Spinal cord (tissue), 10 donors: Measurements from ENCODE around the gene MYBPH. TPM values are rescaled to one million over a fixed set of nuclear protein-coding genes. Genes with fewer than 3 reads are reported as not detected.

Source experiments
- DNase-seq, 6 donors: peaks; one replicate each; pipeline versions ENCODE4 v3.0.0 to v3.0.0-alpha.2; 2013 to 2015; ENCODE audit warnings: low spot score in 6 of 6, low read depth in 4 of 6
- H3K27ac ChIP-seq: one replicate; pipeline ENCODE4 v1.5.1; 2013; ENCODE audit warnings: low read depth, low read length, control low read depth
- H3K27me3 ChIP-seq: one replicate; pipeline ENCODE4 v1.6.1; 2013; ENCODE audit warnings: low read length; ENCODE audit not compliant: control insufficient read depth, insufficient read depth
- H3K36me3 ChIP-seq: one replicate; pipeline ENCODE4 v1.6.1; 2013; ENCODE audit warnings: low read length; ENCODE audit not compliant: control insufficient read depth, insufficient read depth
- H3K4me1 ChIP-seq: one replicate; pipeline ENCODE4 v1.6.1; 2013; ENCODE audit warnings: low read length; ENCODE audit not compliant: control insufficient read depth, insufficient read depth
- H3K4me3 ChIP-seq: one replicate; pipeline ENCODE4 v1.5.1; 2013; ENCODE audit warnings: low read depth, low read length, control low read depth
- H3K9me3 ChIP-seq: one replicate; pipeline ENCODE4 v1.6.1; 2013; ENCODE audit warnings: low read length; ENCODE audit not compliant: control insufficient read depth, insufficient read depth
- WGBS: methylation state at CpG from one replicate; pipeline ENCODE4 v1.1.5; 2013; ENCODE audit warnings: missing lambda C conversion rate; ENCODE audit not compliant: insufficient coverage; 5-methylcytosine and 5-hydroxymethylcytosine counted together
- polyA plus RNA-seq, 2 donors: library from polyadenylated mRNA; unstranded; fragments of 120-200 nt; gene quantifications; one replicate each; pipeline ENCODE4 v1.2.1, GENCODE V29; 2013; ENCODE audit not compliant: insufficient read length in 2 of 2
- total RNA-seq, 2 donors: library from RNA; depleted of rRNA in 1 of 2; stranded (reverse); fragments of 120-200 nt in 1 of 2; fragments of >200 nt in 1 of 2; gene quantifications; one replicate each; pipeline versions ENCODE4 v1.2.3 to v1.2.4, GENCODE V29; 2013 to 2014
- donor health status: healthy.

Gene MYBPH
- total and polyA plus RNA-seq, 4 donors, result 0.06 to 0.35 (median 0.24) TPM; not detected in 1

DNA sequence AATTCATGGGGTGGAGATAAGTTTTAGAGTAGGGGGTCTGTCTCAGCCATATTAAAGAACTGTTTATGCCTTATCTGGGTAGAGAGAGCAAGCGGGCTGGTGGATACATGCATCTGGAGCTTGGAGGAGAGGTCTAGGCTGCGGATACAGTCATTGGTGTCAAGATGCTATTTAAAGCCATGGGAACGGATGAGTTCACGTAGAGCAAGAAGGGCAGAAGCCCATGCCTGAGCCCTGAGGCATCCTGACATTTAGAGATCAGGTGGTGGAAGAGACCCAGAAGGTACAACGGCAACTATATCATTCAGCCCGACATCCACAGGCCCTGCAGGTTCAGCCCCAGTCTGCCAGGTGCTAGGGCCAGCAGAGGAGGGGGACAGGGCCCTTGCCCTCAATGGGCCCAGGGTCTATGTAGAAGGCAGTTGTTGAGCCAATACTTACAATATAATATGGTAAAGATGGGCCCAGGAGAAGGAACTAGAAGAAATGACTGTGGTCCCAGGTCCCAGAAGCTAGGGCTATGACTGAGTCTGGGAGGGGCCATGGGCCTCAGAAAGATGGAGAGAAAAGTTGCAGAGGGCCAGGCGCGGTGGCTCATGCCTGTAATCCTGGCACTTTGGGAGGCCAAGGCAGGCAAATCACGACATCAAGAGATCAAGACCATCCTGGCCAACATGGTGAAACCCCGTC is 26.0 kb upstream of the MYBPH start:
- no peaks in the 10 kb centered on the region for H3K36me3 ChIP-seq

DNA sequence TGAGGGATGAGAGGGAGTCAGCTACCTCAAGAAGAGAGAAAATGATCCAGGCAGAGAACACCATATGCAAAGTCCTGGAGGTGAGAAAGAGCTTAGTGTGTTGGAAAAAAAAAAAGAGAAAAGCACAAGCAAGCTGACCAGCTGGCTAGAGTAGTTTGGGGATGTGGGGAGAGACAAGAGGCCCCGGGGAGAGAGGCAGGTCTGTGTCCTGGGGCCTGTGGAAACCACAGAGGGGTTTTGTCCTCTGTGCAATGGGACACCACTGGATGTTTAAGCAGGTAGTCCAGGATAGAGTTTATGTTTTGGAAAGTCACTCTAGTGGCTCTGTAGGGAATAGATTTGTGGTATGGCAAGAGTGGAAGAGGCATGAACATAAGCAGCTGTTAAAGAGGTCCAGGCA is 25.3 kb upstream of the MYBPH start:
- no peaks in the 10 kb centered on the region for H3K9me3 ChIP-seq
- H3K36me3 ChIP-seq, result no peaks in the 10 kb centered on the region
- DNase-seq, result no peak
- 47% methylated on average over 1 of the region's 1 CpG for whole genome bisulfite sequencing
- H3K27ac ChIP-seq, result no peak overlapping the region
- H3K4me1 ChIP-seq, result peaks cover 19% of the 10 kb centered on the region
- H3K27me3 ChIP-seq, result no peaks in the 10 kb centered on the region
- H3K4me3 ChIP-seq, result no peak overlapping the region

More for the DNA sequence above, 26.0 kb upstream of the MYBPH start:
- H3K4me1 ChIP-seq, result peaks cover 26% of the 10 kb centered on the region
- WGBS, result 69% methylated on average over 10 of the region's 10 CpGs
- H3K27me3 ChIP-seq, result no peaks in the 10 kb centered on the region
- H3K4me3 ChIP-seq, result no peak overlapping the region
- no peaks in the 10 kb centered on the region for H3K9me3 ChIP-seq
- DNase-seq, result no peak
- H3K27ac ChIP-seq, result no peak overlapping the region

- H3K4me3 ChIP-seq, result no peak overlapping the region
- no peaks in the 10 kb centered on the region for H3K9me3 ChIP-seq
- peaks cover 18% of the 10 kb centered on the region for H3K4me1 ChIP-seq
- no peak overlapping the region for H3K27ac ChIP-seq
- H3K27me3 ChIP-seq, result no peaks in the 10 kb centered on the region
- no peaks in the 10 kb centered on the region for H3K36me3 ChIP-seq
- WGBS, result 56% methylated on average over 8 of the region's 8 CpGs
- DNase-seq, result peak in 1 of 6 donors; percentile 28
These were observed 24.4 kb upstream of the MYBPH start for GRCh38 chr1:203199816-203200571.

DNA sequence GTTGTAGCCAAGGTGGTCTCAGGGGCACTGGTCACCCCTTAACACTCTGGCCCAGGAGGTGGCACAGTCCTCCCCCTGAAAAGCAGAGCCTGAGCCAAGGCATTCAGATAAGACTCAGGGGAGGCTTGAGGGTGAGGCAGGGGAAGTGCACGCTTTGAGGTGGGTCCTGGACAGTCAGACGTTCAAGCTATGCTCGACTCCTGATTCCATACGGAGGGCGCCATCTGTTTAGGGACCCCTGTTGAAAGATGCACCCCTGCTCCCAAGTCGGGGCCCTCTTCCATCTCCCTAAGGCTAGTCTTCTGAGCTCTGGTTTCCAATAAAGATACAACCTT is 23.8 kb upstream of the MYBPH start:
- no peak for DNase-seq
- Histone ChIP-seq H3K27ac (no peak overlapping the region), H3K4me1 (peaks cover 18% of the 10 kb centered on the region), H3K36me3 (no peaks in the 10 kb centered on the region), H3K9me3 (no peaks in the 10 kb centered on the region), H3K4me3 (no peak overlapping the region), H3K27me3 (no peaks in the 10 kb centered on the region)
- WGBS, result 93% methylated on average over 5 of the region's 6 CpGs

DNA sequence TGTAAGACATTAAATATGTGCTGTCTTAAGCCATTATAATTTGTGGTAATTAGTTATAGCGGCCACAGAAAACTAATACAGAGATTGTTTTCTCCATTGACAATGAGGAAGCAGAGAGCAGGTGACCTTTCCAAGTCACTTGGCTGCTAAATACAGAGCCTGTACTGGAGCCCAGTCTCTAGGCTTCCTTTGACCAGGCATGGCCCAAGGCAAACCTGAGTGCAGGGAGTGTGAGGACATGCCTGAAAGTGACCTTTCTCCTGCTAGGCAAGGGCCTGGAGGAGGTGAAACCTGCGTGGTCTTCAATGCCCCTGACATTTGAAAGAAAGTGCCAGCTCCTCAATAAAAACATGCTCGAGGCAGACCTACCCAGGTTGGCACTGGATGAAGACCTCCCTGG is 23.4 kb upstream of the MYBPH start:
- no peaks in the 10 kb centered on the region for H3K9me3 ChIP-seq
- H3K4me3 ChIP-seq, result no peak overlapping the region
- peaks cover 18% of the 10 kb centered on the region for H3K4me1 ChIP-seq
- WGBS, result 100% methylated on average over 1 of the region's 3 CpGs
- H3K36me3 ChIP-seq, result no peaks in the 10 kb centered on the region
- H3K27me3 ChIP-seq, result no peaks in the 10 kb centered on the region
- H3K27ac ChIP-seq, result no peak overlapping the region
- no peak for DNase-seq

GRCh38 chr1:203197625-203198024 is 22.0 kb upstream of the MYBPH start:
- no peaks in the 10 kb centered on the region for H3K36me3 ChIP-seq
- peaks cover 15% of the 10 kb centered on the region for H3K4me1 ChIP-seq
- no peak overlapping the region for H3K4me3 ChIP-seq
- H3K27ac ChIP-seq, result no peak overlapping the region
- 62% methylated on average over 3 of the region's 3 CpGs for WGBS
- no peak for DNase-seq
- no peaks in the 10 kb centered on the region for H3K9me3 ChIP-seq
- no peaks in the 10 kb centered on the region for H3K27me3 ChIP-seq

DNA sequence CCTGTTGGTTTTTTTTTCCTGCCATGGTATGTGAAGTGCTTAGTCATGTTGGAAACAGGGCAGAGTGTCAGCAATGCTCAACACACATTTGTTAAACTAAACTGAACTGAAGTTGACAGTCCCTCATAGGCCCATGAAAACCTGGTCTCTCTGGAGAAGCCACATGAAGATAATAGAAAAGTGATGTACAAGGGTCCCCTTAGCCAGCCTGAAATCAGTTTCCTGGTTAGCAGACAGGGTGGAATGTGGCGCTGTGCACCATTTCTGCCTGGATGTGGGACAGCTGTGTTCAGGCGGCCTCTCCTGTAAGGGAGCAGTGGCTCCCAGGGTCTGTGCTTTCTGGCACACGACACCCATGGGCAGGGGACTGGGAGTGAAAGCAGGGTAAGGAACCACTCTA is 20.7 kb upstream of the MYBPH start:
- Histone ChIP-seq H3K4me3 (no peak overlapping the region), H3K36me3 (no peaks in the 10 kb centered on the region), H3K4me1 (peaks cover 11% of the 10 kb centered on the region), H3K9me3 (no peaks in the 10 kb centered on the region), H3K27ac (no peak overlapping the region), H3K27me3 (no peaks in the 10 kb centered on the region)
- 81% methylated on average over 3 of the region's 3 CpGs for WGBS
- no peak for DNase-seq

GRCh38 chr1:203190949-203191348 is 15.3 kb upstream of the MYBPH start:
- H3K4me1 ChIP-seq, result peaks cover 19% of the 10 kb centered on the region
- no peak overlapping the region for H3K27ac ChIP-seq
- H3K36me3 ChIP-seq, result no peaks in the 10 kb centered on the region
- no peaks in the 10 kb centered on the region for H3K27me3 ChIP-seq
- 100% methylated on average over 1 of the region's 2 CpGs for WGBS
- no peak for DNase-seq
- H3K9me3 ChIP-seq, result no peaks in the 10 kb centered on the region
- H3K4me3 ChIP-seq, result no peak overlapping the region

GRCh38 chr1:203189951-203190352 is 14.3 kb upstream of the MYBPH start:
- H3K36me3 ChIP-seq, result no peaks in the 10 kb centered on the region
- 65% methylated on average over 2 of the region's 7 CpGs for WGBS
- H3K9me3 ChIP-seq, result no peaks in the 10 kb centered on the region
- no peak overlapping the region for H3K4me3 ChIP-seq
- H3K27ac ChIP-seq, result no peak overlapping the region
- H3K4me1 ChIP-seq, result peaks cover 29% of the 10 kb centered on the region
- no peaks in the 10 kb centered on the region for H3K27me3 ChIP-seq
- DNase-seq, result peak in 1 of 6 donors; percentile 83

GRCh38 chr1:203188686-203189232 is 13.1 kb upstream of the MYBPH start:
- Histone ChIP-seq H3K4me3 (no peak overlapping the region), H3K36me3 (no peaks in the 10 kb centered on the region), H3K27ac (no peak overlapping the region), H3K27me3 (no peaks in the 10 kb centered on the region), H3K4me1 (peaks cover 31% of the 10 kb centered on the region), H3K9me3 (no peaks in the 10 kb centered on the region)
- WGBS, result 81% methylated on average over 2 of the region's 4 CpGs
- DNase-seq, result no peak
